Measurements from ENCODE around the gene LTBP1. TPM values are rescaled to one million over a fixed set of nuclear protein-coding genes. Genes with fewer than 3 reads are reported as not detected.

The LTBP1 gene
- total RNA-seq, 1 donor from 2014 or later, result 111 TPM

- DNase-seq, result no peak
Measured at GRCh38 chr2:33116799-33117198, 170.0 kb downstream of the LTBP1 start.

- no peak for DNase-seq
Measured at GRCh38 chr2:33118651-33119050, 171.9 kb downstream of the LTBP1 start.

DNA sequence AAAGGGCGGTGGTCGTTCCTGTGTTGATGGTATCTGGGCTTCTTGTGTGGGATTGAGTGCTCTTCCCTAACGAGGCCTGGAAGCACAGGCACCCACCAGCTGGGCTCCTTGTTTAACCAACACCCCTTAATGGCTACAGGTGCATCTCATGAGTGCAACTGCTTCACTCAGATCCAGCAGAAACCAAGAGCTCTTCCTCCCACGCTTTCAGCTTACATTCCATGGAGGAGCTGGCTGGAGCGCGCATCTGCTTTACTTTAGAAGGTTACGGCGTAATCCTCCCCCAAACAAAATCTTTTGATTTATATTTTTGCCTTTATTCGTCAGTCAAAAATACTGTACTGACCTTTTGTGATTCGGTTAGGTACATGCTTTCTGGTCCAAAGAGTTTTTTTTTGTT is 174.7 kb downstream of the LTBP1 start:
- DNase-seq, result no peak

DNA sequence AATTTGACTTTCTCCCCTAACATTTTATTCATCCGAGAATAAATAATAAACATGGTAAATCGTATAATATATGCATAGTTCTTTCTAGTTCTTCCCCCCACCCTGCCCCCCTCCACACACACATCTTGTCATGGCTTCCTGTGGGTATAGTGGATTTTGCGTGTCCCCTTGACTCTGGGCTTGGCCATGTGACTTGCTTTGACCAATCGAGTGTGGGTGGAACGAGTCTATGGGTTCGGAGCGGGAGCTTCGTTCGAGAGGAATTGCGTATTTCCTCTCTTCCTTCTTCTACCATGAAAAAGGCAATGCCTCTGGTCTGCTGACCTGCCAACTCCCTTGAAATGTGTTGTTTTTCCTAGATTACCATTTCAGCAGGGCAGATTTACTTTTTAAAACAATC is 175.2 kb downstream of the LTBP1 start:
- DNase-seq, result no peak

GRCh38 chr2:33122726-33123125 is 176.0 kb downstream of the LTBP1 start:
- DNase-seq, result no peak

DNA sequence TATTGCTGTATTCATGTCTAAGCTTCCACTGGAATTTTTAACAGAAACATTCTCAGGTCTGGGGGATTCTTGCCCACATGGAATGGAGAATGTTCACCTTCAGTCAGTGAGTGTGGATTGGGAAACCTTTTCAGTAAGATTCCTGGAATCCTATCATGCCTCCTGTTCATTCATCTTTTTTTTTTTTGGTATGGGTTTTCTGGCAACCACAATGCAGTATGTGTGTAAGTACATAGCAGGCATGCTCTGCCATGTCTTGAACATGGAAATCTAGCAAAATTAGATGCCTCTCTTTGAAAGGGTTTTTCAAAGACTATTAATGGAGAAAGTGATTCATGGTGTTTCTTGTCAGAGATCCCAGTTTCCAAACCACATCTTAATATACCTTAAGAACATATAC is 176.5 kb downstream of the LTBP1 start:
- DNase-seq, result no peak

- no peak for DNase-seq
Measured at GRCh38 chr2:33126552-33126951, 179.8 kb downstream of the LTBP1 start.

GRCh38 chr2:33126958-33127357 is 180.2 kb downstream of the LTBP1 start:
- DNase-seq, result peak; percentile 20

DNA sequence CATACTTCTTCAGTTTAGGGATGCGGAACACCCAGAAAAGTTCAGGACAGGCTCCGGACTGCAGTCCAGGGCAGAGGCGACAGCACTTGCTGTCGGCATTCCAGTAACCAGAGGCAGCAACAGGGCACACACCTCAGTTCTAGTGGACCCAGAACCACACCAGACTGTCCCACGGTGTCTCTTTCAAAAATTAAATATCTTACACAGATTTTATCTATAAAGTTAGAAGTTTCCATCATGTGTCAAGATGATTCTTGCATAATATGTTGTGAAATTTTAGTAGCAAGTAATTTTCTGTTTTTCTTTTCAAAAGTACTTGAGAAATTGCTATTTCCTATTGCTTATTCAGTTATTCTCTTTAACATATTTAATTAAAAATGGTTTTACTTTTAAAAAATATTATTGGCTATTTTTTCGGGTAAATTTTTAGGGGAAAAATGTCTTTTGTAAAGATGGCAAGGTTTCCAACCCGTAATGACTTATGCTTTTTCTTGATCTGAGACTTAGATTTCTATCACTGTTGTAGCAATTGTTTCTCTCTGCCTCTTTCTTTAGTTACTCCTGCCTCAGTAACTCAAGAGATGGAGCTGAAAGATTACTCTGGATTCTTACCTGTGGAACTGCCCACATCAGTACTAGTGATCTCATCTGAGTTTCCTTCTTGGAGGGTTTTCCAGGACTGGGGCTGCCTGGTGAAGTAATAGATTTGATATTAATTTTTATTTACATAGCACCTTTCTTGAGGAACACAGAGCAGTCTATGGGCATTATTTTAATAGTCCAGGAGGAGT is 182.7 kb downstream of the LTBP1 start:
- no peak for DNase-seq

DNA sequence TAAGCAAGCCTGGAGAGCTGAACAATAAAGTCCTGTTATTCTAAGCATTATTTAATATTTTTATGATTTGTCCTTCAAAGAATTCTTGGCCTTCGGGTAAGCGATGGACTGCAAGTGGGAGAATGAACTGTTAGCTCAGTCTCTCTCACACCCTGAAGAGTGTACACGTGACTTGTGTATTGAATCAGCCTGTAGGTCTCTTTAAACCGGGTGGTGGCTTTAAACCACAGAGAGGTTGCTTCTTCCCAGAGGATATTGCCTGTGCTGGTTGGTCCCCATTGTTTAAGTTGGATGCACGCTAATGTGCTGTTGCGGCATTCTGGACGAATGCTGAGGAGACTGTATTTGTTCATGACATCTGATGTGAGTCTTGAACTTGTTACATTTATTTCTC is 183.3 kb downstream of the LTBP1 start:
- DNase-seq, result no peak

DNA sequence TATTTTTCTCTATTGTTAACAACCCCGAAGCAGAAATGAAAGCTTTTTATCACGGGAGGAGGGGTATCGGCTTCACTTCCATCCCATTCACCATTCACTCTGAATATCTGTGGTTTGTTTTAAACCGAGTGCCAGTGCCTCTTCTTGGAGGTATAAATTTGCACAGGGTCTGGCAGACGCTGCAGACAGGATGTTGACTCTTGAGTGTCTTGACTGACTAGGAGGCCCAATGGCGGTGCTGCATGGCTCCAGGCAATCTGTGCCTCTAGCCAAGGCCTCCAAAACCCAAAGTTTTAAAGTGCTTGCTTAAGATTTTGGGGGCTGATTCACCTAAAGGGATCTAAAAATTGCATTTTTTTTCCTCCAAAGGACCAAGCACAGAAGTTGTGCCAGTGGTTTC is 183.8 kb downstream of the LTBP1 start:
- no peak for DNase-seq

DNA sequence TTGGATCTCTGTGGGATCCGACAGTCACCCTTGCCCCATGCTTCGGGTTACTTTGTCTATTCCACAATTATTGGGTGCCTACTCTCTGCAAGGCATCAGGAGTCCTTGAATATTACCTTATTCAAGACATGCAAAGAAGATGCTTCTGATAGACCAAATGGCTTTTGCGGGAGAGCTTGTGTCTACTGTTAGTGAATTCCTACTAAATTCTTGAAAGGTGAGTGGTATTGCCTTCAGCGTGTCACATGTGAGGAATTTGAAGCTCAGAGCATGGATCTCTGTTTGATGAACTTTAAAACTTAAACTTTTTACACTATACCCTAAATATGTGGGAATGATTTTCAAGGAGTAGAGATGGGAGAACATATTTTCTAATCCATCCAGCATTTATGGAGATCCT is 184.4 kb downstream of the LTBP1 start:
- DNase-seq, result no peak

DNA sequence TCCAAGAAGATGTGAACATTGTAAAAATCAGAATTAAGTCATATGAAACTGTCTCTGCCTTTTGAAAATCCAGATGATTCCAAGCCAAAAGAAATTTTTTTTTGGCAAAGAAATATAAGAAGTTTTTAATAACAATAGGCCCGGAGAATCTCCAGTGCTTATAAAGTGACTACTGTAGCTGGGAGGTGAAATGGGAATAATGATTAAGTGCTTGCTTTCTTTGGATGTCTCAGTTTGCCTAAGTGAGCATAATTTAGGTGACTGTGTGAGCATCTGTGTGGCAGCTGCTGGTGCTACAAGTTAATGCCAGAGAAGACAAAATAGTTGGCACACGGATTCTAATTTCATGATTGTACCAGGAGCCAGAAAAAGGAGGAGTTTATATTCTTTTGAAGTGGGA is 185.0 kb downstream of the LTBP1 start:
- DNase-seq, result peak; percentile 53

DNA sequence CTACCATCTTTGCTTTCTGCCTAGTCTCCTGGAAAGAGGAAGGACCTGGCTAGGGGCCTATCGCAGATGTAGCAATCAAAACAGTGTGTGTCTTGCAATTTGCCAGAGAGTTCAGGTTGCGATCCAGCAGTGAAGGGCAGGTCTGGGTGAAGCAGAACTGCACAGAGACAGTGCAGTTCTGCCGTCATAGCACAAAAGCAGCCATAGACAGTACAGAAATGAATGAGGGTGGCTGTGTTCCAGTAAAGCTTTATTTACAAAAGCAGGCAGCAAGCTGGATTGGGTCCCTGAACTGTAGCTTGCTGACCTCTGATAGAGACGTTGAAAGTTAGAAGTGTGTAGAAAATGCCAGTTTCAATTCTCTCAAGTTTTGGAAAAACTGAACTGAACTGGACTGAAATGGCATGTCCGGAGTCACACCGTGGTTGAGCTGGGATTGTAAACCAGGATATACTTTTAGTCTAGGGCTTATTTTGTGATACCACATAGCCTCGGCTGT is 186.8 kb downstream of the LTBP1 start:
- DNase-seq, result peak; percentile 31

DNA sequence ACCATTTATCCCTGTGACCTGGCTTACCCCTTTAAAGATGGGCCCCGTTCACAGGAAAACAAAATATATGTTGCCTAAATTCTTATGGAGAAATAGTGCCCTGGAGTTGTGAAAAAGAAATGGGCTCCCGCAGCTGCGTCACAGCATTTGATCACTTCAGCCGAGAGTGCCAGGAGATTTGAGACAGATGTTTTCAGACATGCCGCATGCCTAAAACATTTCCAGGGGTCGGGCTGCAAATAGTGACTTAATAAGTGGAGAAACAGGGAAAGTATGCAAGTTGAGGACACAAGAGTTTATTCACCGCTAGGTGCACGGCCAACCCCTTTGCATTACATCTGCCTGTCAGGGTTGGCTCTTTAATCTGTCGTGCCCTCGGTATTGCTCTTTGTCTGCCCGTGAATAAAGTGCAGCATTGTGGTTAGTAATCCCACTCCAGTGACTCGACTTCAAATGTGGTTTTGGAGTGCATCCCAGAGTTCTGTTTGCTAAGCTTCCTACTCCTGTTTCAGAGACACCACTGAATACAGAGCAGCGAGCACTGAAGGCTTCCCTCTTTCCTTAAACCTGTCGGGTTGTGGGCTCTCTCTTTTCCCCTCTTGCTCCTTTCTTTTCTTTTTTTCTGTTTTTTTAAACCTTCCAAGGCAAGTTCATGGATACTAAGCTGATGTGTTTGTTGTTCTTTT is 187.5 kb downstream of the LTBP1 start:
- peak; percentile 97 for DNase-seq

- DNase-seq, result peak; percentile 32
Measured at GRCh38 chr2:33134791-33135560, 188.2 kb downstream of the LTBP1 start.

DNA sequence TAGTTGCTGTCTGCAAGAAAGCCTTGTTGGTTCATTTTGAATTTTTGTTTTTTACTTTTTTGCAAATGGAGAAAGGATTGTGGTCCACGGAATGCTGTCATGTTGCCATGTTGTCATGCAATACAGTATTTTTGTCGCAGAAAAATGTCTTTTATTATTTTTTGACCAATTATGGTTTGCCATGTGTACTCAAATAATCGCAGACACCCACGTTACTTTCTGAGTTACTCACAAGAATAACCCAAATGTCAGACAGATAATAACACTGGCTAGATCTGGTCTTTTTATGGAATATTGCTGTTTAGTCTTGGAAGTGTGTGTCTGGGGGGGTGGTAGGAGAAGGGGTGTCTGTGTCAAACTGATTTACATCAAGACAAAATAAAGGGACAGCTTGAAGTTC is 188.9 kb downstream of the LTBP1 start:
- peak; percentile 35 for DNase-seq

GRCh38 chr2:33136056-33136455 is 189.3 kb downstream of the LTBP1 start:
- no peak for DNase-seq

GRCh38 chr2:33136566-33136965 is 189.8 kb downstream of the LTBP1 start:
- DNase-seq, result no peak

- no peak for DNase-seq
Measured at GRCh38 chr2:33137331-33137730, 190.6 kb downstream of the LTBP1 start.

- no peak for DNase-seq
Measured at GRCh38 chr2:33139949-33140348, 193.2 kb downstream of the LTBP1 start.

DNA sequence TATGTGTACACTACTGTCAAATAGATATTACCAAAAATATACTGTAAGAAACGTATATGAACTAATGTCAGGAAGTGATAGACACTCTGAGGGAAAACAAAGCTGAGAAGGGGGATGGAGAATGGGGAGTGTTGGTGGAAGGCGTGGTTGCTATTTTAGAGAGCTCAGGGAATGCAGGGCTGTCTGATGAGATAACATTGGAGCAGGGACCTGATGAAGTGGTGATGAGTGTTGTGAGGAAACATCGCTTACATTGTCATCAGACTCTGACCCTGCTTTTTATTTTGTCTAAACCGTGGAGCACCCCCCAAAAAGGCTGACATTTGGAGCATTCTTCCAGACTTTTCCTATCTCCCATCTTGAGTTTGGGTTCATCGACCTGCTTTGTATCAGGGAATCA is 194.7 kb downstream of the LTBP1 start:
- DNase-seq, result no peak

GRCh38 chr2:33142810-33143209 is 196.1 kb downstream of the LTBP1 start:
- no peak for DNase-seq

Data from skin of body (tissue), 2 donors.